Stimulated activated naive CD8-positive, alpha-beta T cell treated with anti-CD3 and anti-CD28 coated beads, Interleukin-15, Interleukin-2, amounts not matched to agents 100 ng/mL and 50 ng/mL, for 24 hours (primary cell): ENCODE measurements around the gene ACAT2.
"Not testable (repeated sequence)": the region's sequence is repeated elsewhere in the genome, so short reads cannot be mapped to it uniquely, and the experiment has no call there.

Experiments used
- H3K27ac Mint-ChIP-seq: one replicate; pipeline ENCODE4 v1.8.0; 2021; ENCODE audit warnings: mild to moderate bottlenecking, mixed read lengths
- H3K27me3 Mint-ChIP-seq: one replicate; pipeline ENCODE4 v1.8.0; 2021; ENCODE audit warnings: mixed read lengths
- H3K36me3 Mint-ChIP-seq: one replicate; pipeline ENCODE4 v1.8.0; 2021; ENCODE audit warnings: low read depth, mixed read lengths
- H3K4me1 Mint-ChIP-seq: one replicate; pipeline ENCODE4 v1.8.0; 2021; ENCODE audit warnings: low read depth, mixed read lengths
- H3K4me3 Mint-ChIP-seq: one replicate; pipeline ENCODE4 v1.8.0; 2021; ENCODE audit warnings: mild to moderate bottlenecking, mixed read lengths
- H3K9me3 Mint-ChIP-seq: one replicate; pipeline ENCODE4 v1.8.0; 2021; ENCODE audit warnings: mixed read lengths

Gene ACAT2

GRCh38 chr6:159726255-159726917 is 35.5 kb upstream of the ACAT2 start:
- H3K9me3 Mint-ChIP-seq: no peaks in the 10 kb centered on the region
- peaks cover 47% of the 10 kb centered on the region for H3K4me1 Mint-ChIP-seq
- peak overlapping the region; percentile 93 for H3K4me3 Mint-ChIP-seq

GRCh38 chr6:159726918-159727716 is 34.7 kb upstream of the ACAT2 start, which contains the start of gene WTAP:
Gene WTAP (plus strand): TSS chr6:159727506. CDS start chr6:159736266, 8,760 bp downstream.
- Mint-ChIP-seq H3K4me3 (peak within 1 kb of the TSS; percentile 93), H3K9me3 (no peaks in the 10 kb centered on the region), H3K27me3 (no peaks in the 10 kb centered on the region), H3K27ac (peak within 1 kb of the TSS; percentile 93), H3K36me3 (peaks cover 57% of the 10 kb centered on the region), H3K4me1 (peaks cover 54% of the 10 kb centered on the region)

More at GRCh38 chr6:159726255-159726917, 35.5 kb upstream of the ACAT2 start:
- no peaks in the 10 kb centered on the region for H3K27me3 Mint-ChIP-seq
- H3K27ac Mint-ChIP-seq: peak overlapping the region; percentile 90
- peaks cover 53% of the 10 kb centered on the region for H3K36me3 Mint-ChIP-seq

- Mint-ChIP-seq H3K27me3 (no peaks in the 10 kb centered on the region), H3K27ac (peak overlapping the region; percentile 93), H3K4me1 (peaks cover 62% of the 10 kb centered on the region), H3K36me3 (peaks cover 61% of the 10 kb centered on the region), H3K9me3 (no peaks in the 10 kb centered on the region), H3K4me3 (peak overlapping the region; percentile 93)
These were observed 34.0 kb upstream of the ACAT2 start for GRCh38 chr6:159727717-159728445.

GRCh38 chr6:159728531-159728964 is 33.3 kb upstream of the ACAT2 start:
- Mint-ChIP-seq H3K4me1 (peaks cover 69% of the 10 kb centered on the region), H3K4me3 (peak overlapping the region; percentile 93), H3K27ac (peak overlapping the region; percentile 93), H3K9me3 (no peaks in the 10 kb centered on the region), H3K36me3 (peaks cover 58% of the 10 kb centered on the region), H3K27me3 (no peaks in the 10 kb centered on the region)

GRCh38 chr6:159729598-159730331 is 32.1 kb upstream of the ACAT2 start:
- Mint-ChIP-seq H3K36me3 (peaks cover 52% of the 10 kb centered on the region), H3K27ac (peak overlapping the region; percentile 81), H3K4me3 (peak overlapping the region; percentile 93), H3K4me1 (peaks cover 73% of the 10 kb centered on the region), H3K9me3 (no peaks in the 10 kb centered on the region), H3K27me3 (no peaks in the 10 kb centered on the region)

DNA sequence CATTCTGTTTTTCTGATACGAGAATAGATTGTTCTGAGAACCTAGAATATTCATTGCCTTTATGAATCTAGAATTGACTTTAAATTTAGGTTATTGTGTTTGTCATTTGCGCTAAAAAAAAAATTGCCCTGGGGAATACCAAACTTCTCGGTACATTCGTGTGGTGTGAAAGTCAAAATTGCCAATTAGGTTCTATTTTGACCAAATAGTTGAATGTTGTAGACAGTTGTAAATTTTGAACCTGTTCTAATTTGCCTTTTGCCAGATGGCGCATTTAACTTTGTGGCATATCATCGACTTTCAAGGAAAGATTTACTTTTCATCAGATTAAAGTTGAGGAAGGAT is 31.5 kb upstream of the ACAT2 start:
- Mint-ChIP-seq H3K9me3 (no peaks in the 10 kb centered on the region), H3K27ac (peak overlapping the region; percentile 61), H3K27me3 (no peaks in the 10 kb centered on the region), H3K4me3 (peak overlapping the region; percentile 93), H3K36me3 (peaks cover 52% of the 10 kb centered on the region), H3K4me1 (peaks cover 78% of the 10 kb centered on the region)

DNA sequence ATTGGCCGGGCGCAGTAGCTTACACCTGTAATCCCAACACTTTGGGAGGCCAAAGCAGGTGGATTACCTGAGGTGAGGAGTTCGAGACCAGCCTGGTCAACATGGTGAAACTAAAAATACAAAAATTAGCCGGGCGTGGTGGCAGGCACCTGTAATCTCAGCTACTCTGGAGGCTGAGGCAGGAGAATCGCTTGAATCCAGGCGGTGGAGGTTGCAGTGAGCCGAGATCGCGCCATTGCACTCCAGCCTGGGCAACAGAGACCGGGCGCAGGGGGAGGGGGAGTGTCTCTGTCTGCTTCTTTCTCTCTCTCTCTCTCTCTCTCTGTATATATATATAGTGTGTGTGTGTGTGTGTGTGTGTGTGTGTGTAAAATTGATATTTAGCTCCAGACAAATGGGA is 29.3 kb upstream of the ACAT2 start:
- peak overlapping the region; percentile 38 for H3K27ac Mint-ChIP-seq
- H3K9me3 Mint-ChIP-seq, H3K27me3 Mint-ChIP-seq, H3K4me3 Mint-ChIP-seq: not testable (repeated sequence)
- peaks cover 49% of the 10 kb centered on the region for H3K36me3 Mint-ChIP-seq
- peaks cover 76% of the 10 kb centered on the region for H3K4me1 Mint-ChIP-seq

DNA sequence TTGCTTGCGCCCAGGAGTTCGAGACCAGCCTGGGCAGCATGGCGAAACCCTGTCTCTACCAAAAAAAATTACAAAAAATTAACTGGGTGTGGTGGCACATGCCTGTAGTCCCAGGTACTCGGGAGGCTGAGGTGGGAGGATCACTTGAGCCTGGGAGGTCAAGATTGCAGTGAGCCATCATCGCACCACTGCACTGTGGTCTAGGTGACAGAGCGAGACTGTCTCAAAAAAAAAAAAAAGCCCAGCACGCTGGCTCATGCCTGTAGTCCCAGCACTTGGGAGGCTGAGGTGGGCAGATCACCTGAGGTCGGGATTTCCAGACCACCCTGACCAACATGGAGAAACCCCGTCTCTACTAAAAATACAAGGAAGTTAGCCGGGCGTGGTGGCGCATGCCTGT is 28.4 kb upstream of the ACAT2 start:
- Mint-ChIP-seq H3K36me3 (peaks cover 51% of the 10 kb centered on the region), H3K27ac (peak overlapping the region; percentile 31), H3K4me1 (peaks cover 83% of the 10 kb centered on the region)
- not testable (repeated sequence) for H3K9me3 Mint-ChIP-seq, H3K4me3 Mint-ChIP-seq, H3K27me3 Mint-ChIP-seq

- H3K36me3 Mint-ChIP-seq: peaks cover 49% of the 10 kb centered on the region
- peak overlapping the region; percentile 45 for H3K27ac Mint-ChIP-seq
- peaks cover 52% of the 10 kb centered on the region for H3K4me1 Mint-ChIP-seq
- no peaks in the 10 kb centered on the region for H3K9me3 Mint-ChIP-seq
- H3K27me3 Mint-ChIP-seq: no peaks in the 10 kb centered on the region
- no peak overlapping the region for H3K4me3 Mint-ChIP-seq
These were observed 24.9 kb upstream of the ACAT2 start for GRCh38 chr6:159736908-159737307.

GRCh38 chr6:159739341-159739740 is 22.5 kb upstream of the ACAT2 start:
- H3K4me3 Mint-ChIP-seq: no peak overlapping the region
- no peak overlapping the region for H3K27ac Mint-ChIP-seq
- H3K27me3 Mint-ChIP-seq: no peaks in the 10 kb centered on the region
- peaks cover 28% of the 10 kb centered on the region for H3K4me1 Mint-ChIP-seq
- no peaks in the 10 kb centered on the region for H3K9me3 Mint-ChIP-seq
- peaks cover 65% of the 10 kb centered on the region for H3K36me3 Mint-ChIP-seq

DNA sequence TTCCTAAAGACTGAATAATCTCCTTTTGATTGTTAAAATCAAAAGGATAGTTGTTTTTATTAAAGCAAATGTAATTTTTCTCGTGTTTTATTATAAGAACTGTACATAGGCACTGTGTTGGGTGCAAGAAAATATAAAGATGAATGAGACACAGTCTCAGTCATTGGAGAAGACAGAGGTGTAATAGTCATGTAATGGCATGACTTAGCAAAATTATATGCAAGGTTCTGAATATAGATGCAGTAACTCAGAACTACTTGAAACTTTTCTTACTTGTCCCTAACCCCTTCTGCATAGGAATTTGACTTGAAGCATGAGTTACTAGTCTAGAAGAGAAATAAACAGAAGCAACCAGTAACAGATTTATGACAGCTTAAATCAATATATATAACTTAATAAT is 19.7 kb upstream of the ACAT2 start:
- no peaks in the 10 kb centered on the region for H3K9me3 Mint-ChIP-seq
- no peak overlapping the region for H3K4me3 Mint-ChIP-seq
- H3K4me1 Mint-ChIP-seq: peaks cover 11% of the 10 kb centered on the region
- H3K27ac Mint-ChIP-seq: peak overlapping the region; percentile 17
- H3K27me3 Mint-ChIP-seq: no peaks in the 10 kb centered on the region
- H3K36me3 Mint-ChIP-seq: peaks cover 86% of the 10 kb centered on the region

- no peaks in the 10 kb centered on the region for H3K27me3 Mint-ChIP-seq
- peak overlapping the region; percentile 63 for H3K27ac Mint-ChIP-seq
- H3K36me3 Mint-ChIP-seq: peaks cover 91% of the 10 kb centered on the region
- H3K9me3 Mint-ChIP-seq: no peaks in the 10 kb centered on the region
- H3K4me1 Mint-ChIP-seq: peaks cover 4% of the 10 kb centered on the region
- H3K4me3 Mint-ChIP-seq: no peak overlapping the region
These were observed 16.8 kb upstream of the ACAT2 start for GRCh38 chr6:159745081-159745480.

- Mint-ChIP-seq H3K9me3 (no peaks in the 10 kb centered on the region), H3K36me3 (peaks cover 92% of the 10 kb centered on the region), H3K4me1 (no peaks in the 10 kb centered on the region), H3K27ac (no peak overlapping the region), H3K4me3 (no peak overlapping the region), H3K27me3 (no peaks in the 10 kb centered on the region)
These were observed 15.1 kb upstream of the ACAT2 start for GRCh38 chr6:159746759-159747158.

DNA sequence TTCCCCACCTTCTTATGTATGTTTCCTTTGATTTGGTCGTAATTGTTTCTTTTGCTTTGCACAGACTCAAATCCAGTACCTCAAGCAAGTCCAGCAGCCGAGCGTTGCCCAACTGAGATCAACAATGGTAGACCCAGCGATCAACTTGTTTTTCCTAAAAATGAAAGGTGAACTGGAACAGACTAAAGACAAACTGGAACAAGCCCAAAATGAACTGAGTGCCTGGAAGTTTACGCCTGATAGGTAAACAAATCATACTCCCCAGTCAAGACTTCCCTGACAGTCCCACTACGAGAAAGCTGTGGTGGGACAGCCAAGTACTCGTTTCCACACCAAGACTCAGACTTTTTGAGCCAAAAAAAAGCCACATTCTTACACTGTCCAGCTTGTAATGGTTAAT is 13.7 kb upstream of the ACAT2 start:
- H3K4me1 Mint-ChIP-seq, H3K27me3 Mint-ChIP-seq, H3K4me3 Mint-ChIP-seq, H3K9me3 Mint-ChIP-seq, H3K27ac Mint-ChIP-seq: not testable (repeated sequence)
- H3K36me3 Mint-ChIP-seq: peaks cover 94% of the 10 kb centered on the region
